Loucy (cell line): Measurements from ENCODE around the gene EEFSEC.

Source experiments
- CTCF ChIP-seq: fragments of 200-600 bp; sonication (generic); conservative IDR thresholded peaks from 2 replicates; pipeline ENCODE4 v1.5.1; 2014; ENCODE audit warnings: mild to moderate bottlenecking, antibody characterized with exemption, low read length
- EZH2phosphoT487 ChIP-seq: fragments of 200-600 bp; IDR thresholded peaks from 2 replicates; pipeline ENCODE4 v1.6.1; 2018; ENCODE audit warnings: antibody characterized with exemption, mild to moderate bottlenecking, moderate library complexity, borderline replicate concordance

DNA sequence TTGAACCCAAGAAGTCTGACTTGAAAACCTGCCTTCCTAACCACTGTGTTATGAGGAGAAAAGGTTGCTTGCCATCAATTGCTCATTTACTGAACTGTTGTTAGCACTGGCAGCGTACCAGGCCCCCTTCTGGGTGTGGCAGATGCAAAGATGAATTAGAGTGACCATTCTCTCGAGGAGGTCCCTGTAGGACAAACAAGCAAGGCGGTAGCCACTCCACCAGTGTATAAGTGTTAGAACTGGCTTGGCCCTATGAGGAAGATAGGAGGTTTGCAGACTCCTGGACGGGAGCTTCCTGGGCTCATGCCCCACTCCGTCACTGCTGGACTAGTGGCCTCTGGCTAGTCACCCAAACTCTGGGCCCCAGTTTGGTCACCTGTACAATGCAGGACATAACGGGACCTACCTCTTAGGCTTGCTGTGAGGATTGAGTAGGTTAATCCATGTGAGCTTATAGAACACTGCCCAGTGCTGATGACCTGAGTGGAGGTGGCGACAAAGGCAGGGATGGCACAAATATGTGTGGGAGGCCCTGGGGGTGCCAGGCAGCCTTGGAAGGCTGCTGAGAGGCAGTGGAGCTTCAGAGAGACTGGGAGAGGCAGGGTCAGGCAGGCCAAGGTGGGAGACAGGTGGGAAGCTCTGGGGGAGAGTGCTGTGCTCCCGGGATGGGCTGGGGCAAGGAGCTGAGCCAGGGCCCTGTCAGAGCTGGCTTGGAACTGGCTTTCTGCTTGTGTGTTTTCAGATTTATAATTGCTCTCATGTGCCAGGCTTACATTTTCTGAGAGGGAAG is 167.5 kb downstream of the EEFSEC start:
- TF ChIP-seq CTCF: no peak
- no peak for TF ChIP-seq EZH2phosphoT487
